ENCODE data around the gene TLL2. TPM values are rescaled to one million over a fixed set of nuclear protein-coding genes. Genes with fewer than 3 reads are reported as not detected.

TLL2 gene
- total RNA-seq, 1 donor from 2014 or later = 1.2 TPM

GRCh38 chr10:96345222-96345621 is 168.5 kb downstream of the TLL2 start:
- intact Hi-C loops (cut with DNase I) = no loop called here
- DNase-seq (ENCODE audit: low spot score) = no peak
- ATAC-seq = no peak

GRCh38 chr10:96344178-96344577 is 169.5 kb downstream of the TLL2 start:
- ATAC-seq (no peak), DNase-seq (ENCODE audit: low spot score) (no peak)
- intact Hi-C loops (cut with DNase I) = no loop called here

- ATAC-seq (no peak), DNase-seq (ENCODE audit: low spot score) (no peak)
- intact Hi-C loops (cut with DNase I) = no loop called here
Measured at GRCh38 chr10:96342402-96342801, 171.3 kb downstream of the TLL2 start.

- intact Hi-C loops (cut with DNase I) = no loop called here
- ATAC-seq (no peak), DNase-seq (ENCODE audit: low spot score) (no peak)
Measured at GRCh38 chr10:96341219-96342182, 172.2 kb downstream of the TLL2 start.

GRCh38 chr10:96339956-96340904 is 173.5 kb downstream of the TLL2 start:
- intact Hi-C loops (cut with DNase I) = no loop called here
- peak; percentile 44 for ATAC-seq

GRCh38 chr10:96339383-96339782 is 174.3 kb downstream of the TLL2 start:
- intact Hi-C loops (cut with DNase I) = no loop called here
- DNase-seq (ENCODE audit: low spot score) (no peak), ATAC-seq (no peak)

More at GRCh38 chr10:96339956-96340904, 173.5 kb downstream of the TLL2 start:
- DNase-seq (ENCODE audit: low spot score) = peak; percentile 63

- intact Hi-C loops (cut with DNase I) = no loop called here
- DNase-seq (ENCODE audit: low spot score) = no peak
Measured at GRCh38 chr10:96338279-96338925, 175.3 kb downstream of the TLL2 start.

GRCh38 chr10:96337106-96337505 is 176.6 kb downstream of the TLL2 start:
- intact Hi-C loops (cut with DNase I) = no loop called here
- DNase-seq (ENCODE audit: low spot score) (no peak), ATAC-seq (no peak)

More at GRCh38 chr10:96338279-96338925, 175.3 kb downstream of the TLL2 start:
- no peak for ATAC-seq

GRCh38 chr10:96334616-96335526 is 178.9 kb downstream of the TLL2 start:
- no peak for DNase-seq (ENCODE audit: low spot score)
- intact Hi-C loops (cut with DNase I) = no loop called here
- ATAC-seq = no peak

- DNase-seq (ENCODE audit: low spot score) (no peak), ATAC-seq (no peak)
- intact Hi-C loops (cut with DNase I) = no loop called here
Measured at GRCh38 chr10:96333101-96333500, 180.6 kb downstream of the TLL2 start.

GRCh38 chr10:96327462-96327861 is 186.3 kb downstream of the TLL2 start:
- ATAC-seq = no peak
- intact Hi-C loops (cut with DNase I) = no loop called here
- DNase-seq (ENCODE audit: low spot score) = no peak

GRCh38 chr10:96325719-96326373 is 187.9 kb downstream of the TLL2 start:
- DNase-seq (ENCODE audit: low spot score) (no peak), ATAC-seq (no peak)
- intact Hi-C loops (cut with DNase I) = no loop called here

- no peak for DNase-seq (ENCODE audit: low spot score)
- intact Hi-C loops (cut with DNase I) = no loop called here
- no peak for ATAC-seq
Measured at GRCh38 chr10:96324447-96324846, 189.3 kb downstream of the TLL2 start.

GRCh38 chr10:96322275-96322674 is 191.5 kb downstream of the TLL2 start:
- intact Hi-C loops (cut with DNase I) = no loop called here
- DNase-seq (ENCODE audit: low spot score) (no peak), ATAC-seq (no peak)

GRCh38 chr10:96321822-96322221 is 191.9 kb downstream of the TLL2 start:
- ATAC-seq = no peak
- intact Hi-C loops (cut with DNase I) = no loop called here
- no peak for DNase-seq (ENCODE audit: low spot score)

GRCh38 chr10:96319754-96320474 is 193.8 kb downstream of the TLL2 start:
- DNase-seq (ENCODE audit: low spot score) = no peak
- ATAC-seq = no peak
- intact Hi-C loops (cut with DNase I) = no loop called here

Measured in sciatic nerve (tissue), 2 donors.